HG02885 (cell line): Measurements from ENCODE around the gene ATRIP.
"Not testable (repeated sequence)": the region's sequence is repeated elsewhere in the genome, so short reads cannot be mapped to it uniquely, and the experiment has no call there.

ENCODE experiments used
- ATAC-seq: cut with Tn5 transposase; IDR thresholded peaks from one replicate; pipeline ENCODE4 v1.9.1; 2021; ENCODE audit warnings: mild to moderate bottlenecking; ENCODE audit not compliant: unreplicated experiment, poor library complexity

Gene ATRIP

GRCh38 chr3:48466386-48467109 lies 20.0 kb downstream of the ATRIP start:
- ATAC-seq, result peak; percentile 15

DNA sequence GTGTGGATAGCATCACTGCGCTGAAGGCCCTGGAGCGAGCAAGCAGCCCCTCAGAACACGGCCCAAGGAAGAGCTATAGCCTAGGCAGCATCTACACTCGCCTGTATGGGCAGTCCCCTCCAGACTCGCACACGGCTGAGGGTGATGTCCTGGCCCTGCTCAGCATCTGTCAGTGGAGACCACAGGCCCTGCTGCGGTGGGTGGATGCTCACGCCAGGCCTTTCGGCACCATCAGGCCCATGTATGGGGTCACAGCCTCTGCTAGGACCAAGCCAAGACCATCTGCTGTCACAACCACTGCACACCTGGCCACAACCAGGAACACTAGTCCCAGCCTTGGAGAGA lies 20.5 kb downstream of the ATRIP start:
- no peak for ATAC-seq

- no peak for ATAC-seq
Measured at GRCh38 chr3:48467473-48468267, 21.1 kb downstream of the ATRIP start.

- ATAC-seq, result no peak
Measured at GRCh38 chr3:48468329-48468731, 21.8 kb downstream of the ATRIP start.

GRCh38 chr3:48469046-48469915 lies 22.7 kb downstream of the ATRIP start:
- no peak for ATAC-seq

- ATAC-seq, result no peak
Measured at GRCh38 chr3:48470286-48470685, 23.7 kb downstream of the ATRIP start.

- ATAC-seq, result peak; percentile 18
Measured at GRCh38 chr3:48472673-48472922, 26.1 kb downstream of the ATRIP start.

DNA sequence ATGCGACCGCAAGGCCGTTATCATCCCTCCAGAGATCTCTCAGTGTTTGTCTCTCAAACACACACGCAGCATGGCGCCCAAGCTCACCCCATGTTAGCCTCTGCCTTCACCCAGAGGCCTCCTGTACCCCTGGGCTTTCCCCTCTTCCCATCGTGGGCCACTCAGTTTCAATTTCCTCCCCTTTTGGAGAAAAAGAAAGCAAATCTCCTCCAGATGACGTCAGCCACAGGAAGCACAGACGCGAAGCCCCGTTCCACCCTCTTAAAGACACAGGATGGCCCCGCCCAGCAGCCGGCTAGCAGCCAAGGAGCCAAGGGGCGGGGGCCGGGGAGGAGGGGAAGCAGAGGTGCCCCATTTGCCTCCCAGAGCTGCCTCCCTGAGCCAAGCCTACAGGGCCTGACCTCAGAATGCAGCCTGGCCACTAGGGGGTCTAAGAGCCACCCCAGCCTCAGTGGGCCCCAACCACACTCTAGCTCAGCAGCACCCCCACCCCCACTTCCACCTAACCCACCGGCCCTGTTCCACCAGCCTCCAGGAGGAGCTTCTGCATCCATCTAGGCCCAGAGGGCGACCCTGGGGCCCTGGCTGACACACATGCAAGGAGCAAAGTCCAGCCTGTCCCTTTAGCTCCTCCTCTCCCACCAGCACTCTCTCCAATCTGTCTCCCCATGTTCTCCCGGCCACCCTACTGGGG lies 26.5 kb downstream of the ATRIP start:
- ATAC-seq, result peak; percentile 82

- ATAC-seq, result no peak
Measured at GRCh38 chr3:48473617-48473952, 27.0 kb downstream of the ATRIP start.

DNA sequence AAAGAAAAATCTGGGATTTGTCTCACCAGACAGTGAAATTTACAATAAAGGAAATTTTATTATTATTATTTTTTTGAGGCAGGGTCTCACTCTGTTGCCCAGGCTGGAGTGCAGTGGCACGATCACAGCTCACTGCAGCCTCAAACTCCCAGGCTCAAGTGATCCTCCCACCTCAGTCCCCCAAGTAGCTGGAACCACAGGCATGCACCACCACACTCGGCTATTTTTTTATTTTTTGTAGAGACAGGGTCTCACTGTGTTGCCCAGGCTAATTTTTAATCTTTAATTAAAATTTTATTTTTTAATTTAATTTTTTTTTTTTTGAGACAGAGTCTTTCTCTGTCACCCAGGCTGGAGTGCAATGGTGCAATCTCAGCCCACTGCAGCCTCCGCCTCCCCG lies 27.5 kb downstream of the ATRIP start:
- ATAC-seq, result not testable (repeated sequence)

GRCh38 chr3:48474619-48475018 lies 28.1 kb downstream of the ATRIP start:
- no peak for ATAC-seq

GRCh38 chr3:48475188-48475587 lies 28.7 kb downstream of the ATRIP start:
- no peak for ATAC-seq

GRCh38 chr3:48476426-48477053 lies 30.0 kb downstream of the ATRIP start:
- no peak for ATAC-seq

DNA sequence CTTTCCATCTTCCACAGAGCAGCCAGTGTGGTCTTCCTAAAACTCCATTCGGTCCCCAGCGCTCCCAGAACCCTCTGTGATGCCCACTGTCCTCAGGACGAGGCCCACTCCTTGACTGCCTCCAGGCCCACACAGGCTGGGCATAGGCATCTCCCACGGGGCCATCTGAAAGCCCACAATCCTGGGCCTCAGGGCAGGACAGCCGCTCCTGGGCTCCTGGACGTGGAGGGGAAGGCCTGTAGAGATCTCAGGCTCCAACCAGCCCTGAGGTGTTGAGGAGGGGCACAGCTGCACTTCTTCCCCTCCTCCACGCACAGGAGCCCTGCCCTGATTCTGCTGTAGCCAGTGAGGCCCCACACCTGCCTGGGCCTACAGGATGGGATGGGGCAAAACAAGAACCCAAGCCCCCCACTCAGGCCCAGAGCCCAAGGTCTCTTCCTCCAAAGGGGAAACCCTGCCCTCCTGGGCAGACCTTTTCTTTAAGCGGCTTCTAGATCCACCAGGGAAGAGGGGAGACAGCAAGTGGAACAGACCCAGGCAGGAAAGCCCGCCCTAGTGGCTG lies 31.5 kb downstream of the ATRIP start:
- no peak for ATAC-seq

DNA sequence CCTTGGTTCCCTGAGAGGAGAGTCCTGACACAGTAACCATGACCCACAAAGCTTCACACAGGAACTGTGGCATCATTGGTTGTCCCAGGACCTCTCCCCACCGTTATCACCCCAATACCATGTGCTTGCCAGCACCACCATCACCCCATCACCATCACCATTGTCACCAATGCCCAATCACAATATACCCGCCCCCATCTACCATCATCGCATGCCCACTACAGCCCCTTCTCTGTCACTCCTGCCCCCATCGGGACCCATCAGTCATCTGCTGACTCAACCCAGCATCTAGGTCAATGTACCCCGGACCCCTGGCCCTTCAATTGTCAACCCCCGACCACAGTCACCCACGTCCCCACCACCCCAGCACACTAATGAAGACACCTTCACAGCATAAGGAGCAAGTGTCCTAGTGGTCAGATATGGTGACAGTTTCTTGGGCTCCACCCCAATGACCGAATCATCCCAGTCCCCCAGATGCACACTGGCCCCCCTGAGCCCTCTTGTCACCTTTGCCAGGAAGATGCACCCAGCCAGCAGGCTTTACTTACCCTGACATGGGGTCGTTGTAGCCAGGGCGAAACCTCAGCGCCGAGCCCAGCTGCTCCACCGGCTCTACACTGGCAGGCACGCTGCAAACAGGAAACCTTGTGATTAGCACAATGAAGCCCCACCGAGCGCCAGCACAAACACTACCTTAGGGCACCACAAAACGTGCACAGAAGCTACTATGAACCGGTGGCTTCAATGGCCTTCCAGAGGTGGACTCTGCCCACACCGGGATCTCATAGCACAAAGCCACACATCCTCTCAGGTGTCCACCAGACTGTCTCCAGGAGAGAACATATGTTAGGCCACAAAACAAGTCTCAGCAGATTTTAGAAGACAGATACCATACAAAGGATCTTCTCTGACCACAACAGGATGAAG lies 32.4 kb downstream of the ATRIP start:
- ATAC-seq, result no peak

- not testable (repeated sequence) for ATAC-seq
Measured at GRCh38 chr3:48480891-48481290, 34.4 kb downstream of the ATRIP start.

DNA sequence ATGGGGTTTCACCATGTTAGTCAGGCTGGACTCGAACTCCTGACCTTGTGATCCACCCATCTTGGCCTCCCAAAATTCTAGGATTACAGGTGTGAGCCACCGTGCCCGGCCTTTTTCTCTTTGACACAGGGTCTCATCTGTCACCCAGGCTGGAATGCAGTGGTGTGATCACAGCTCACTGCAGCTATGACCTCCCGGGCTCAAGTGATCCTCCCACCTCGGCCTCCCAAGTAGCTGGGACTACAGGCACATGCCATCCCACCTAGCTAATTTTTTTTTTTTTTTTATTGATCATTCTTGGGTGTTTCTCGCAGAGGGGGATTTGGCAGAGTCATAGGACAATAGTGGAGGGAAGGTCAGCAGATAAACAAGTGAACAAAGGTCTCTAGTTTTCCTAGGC lies 36.3 kb downstream of the ATRIP start:
- not testable (repeated sequence) for ATAC-seq

DNA sequence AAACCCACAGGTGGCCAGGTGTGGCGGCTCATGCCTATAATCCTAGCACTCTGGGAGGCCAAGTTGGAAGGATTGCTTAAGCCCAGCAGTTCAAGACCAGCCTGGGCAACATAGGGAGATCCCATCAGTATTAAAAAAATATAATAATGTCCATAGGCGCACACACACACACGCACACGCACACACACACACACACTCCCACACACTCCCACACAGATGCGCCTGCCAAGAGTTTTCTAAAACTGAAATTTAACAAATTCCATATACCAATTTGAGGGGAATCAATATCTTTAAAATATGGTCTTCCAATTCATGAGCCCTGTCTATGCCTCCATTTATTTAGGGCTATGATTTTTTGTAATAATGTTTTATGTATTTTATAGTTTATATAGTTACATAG lies 40.4 kb downstream of the ATRIP start:
- no peak for ATAC-seq
